K562 (cell line): ENCODE measurements around the gene MTMR10. TPM values are rescaled to one million over a fixed set of nuclear protein-coding genes. Genes with fewer than 3 reads are reported as not detected.

Source experiments
- KLF1 ChIP-seq: fragments of 450-650 bp; IDR thresholded peaks from 2 replicates; pipeline ENCODE4 v1.6.1; 2016; ENCODE audit warnings: missing genetic modification characterization, missing compliant biosample characterization
- NCOA2 ChIP-seq, 2 experiments: fragments of 450-650 bp; IDR thresholded peaks; 2 replicates each; pipeline ENCODE4 v1.6.1; 2018; ENCODE audit warnings: mild to moderate bottlenecking in 2 of 2, moderate library complexity in 1 of 2; ENCODE audit not compliant: partially characterized antibody in 2 of 2
- TAF1 ChIP-seq: IDR thresholded peaks from 2 replicates; pipeline ENCODE4 v1.6.1; 2011; ENCODE audit warnings: mild to moderate bottlenecking, low read length, moderate library complexity; ENCODE audit not compliant: insufficient read depth, control insufficient read depth, severe bottlenecking; ENCODE audit errors: extremely low read depth
- polyA plus RNA-seq, 8 experiments: library from polyadenylated mRNA; depleted of rRNA in 4 of 8; stranded (reverse) in 5 of 8; unstranded in 3 of 8; fragments of >200 nt; fragmentation: Nextera tagmentation in 2 of 8; fragmentation: Illumina TruSeq in 1 of 8; extraction: Ambion mirVana in 2 of 8; extraction: Trizol in 1 of 8; gene quantifications; 2 replicates each; pipeline versions ENCODE4 v1.2.1 to v1.2.3, GENCODE V29; 2011 to 2014; ENCODE audit warnings: inconsistent platforms in 1 of 8, missing spikeins in 1 of 8
- total RNA-seq, 7 experiments: library from RNA; depleted of rRNA in 6 of 7; stranded (reverse); fragments of >200 nt in 6 of 7; fragmentation: Illumina TruSeq in 2 of 7; extraction: Trizol in 2 of 7; gene quantifications; 2 replicates each; pipeline versions ENCODE4 v1.2.1 to v1.2.3, GENCODE V29; 2011 to 2021; ENCODE audit warnings: low replicate concordance in 1 of 7
- TF ChIP-seq, protein P1 (sequence below): sonication (generic); formaldehyde crosslinking; IDR thresholded peaks from 2 replicates; pipeline ENCODE4 v1.8.0; 2023; ENCODE audit warnings: mild to moderate bottlenecking, missing genetic modification reagents
- TF ChIP-seq, protein P2 (sequence below): sonication (generic); formaldehyde crosslinking; IDR thresholded peaks from 2 replicates; pipeline ENCODE4 v1.8.0; 2022; ENCODE audit warnings: mild to moderate bottlenecking, missing genetic modification reagents

Gene MTMR10
- total and polyA plus RNA-seq, 9 of the 15 experiments (the other 6 are each of a cell fraction or from before 2014, with no cell fraction given), result 1.6 to 6.8 (median 4.8) TPM

DNA sequence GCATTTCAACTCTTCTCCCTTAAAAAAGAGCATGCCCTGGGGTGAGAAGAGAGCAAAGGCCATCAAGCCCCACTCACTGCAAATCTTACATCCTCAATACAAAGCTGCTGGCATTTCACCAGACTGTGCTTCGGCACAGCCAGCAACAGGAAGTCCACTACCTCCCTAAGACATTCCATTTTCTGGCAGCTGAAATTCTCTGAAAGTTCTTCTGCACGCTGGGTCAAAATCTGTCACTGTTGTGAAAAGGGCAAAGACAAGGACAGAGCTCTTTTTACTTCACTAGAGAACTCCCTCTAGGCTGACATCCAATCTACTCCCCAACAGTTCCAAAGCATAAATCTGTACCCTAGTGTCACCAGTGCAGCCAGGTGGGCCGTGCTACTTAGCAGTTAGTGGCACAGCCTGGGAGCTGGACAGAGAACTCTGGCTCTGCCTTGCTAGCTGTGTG, 6.3 kb downstream of the MTMR10 start (continued):
- TF ChIP-seq, protein P1, sequence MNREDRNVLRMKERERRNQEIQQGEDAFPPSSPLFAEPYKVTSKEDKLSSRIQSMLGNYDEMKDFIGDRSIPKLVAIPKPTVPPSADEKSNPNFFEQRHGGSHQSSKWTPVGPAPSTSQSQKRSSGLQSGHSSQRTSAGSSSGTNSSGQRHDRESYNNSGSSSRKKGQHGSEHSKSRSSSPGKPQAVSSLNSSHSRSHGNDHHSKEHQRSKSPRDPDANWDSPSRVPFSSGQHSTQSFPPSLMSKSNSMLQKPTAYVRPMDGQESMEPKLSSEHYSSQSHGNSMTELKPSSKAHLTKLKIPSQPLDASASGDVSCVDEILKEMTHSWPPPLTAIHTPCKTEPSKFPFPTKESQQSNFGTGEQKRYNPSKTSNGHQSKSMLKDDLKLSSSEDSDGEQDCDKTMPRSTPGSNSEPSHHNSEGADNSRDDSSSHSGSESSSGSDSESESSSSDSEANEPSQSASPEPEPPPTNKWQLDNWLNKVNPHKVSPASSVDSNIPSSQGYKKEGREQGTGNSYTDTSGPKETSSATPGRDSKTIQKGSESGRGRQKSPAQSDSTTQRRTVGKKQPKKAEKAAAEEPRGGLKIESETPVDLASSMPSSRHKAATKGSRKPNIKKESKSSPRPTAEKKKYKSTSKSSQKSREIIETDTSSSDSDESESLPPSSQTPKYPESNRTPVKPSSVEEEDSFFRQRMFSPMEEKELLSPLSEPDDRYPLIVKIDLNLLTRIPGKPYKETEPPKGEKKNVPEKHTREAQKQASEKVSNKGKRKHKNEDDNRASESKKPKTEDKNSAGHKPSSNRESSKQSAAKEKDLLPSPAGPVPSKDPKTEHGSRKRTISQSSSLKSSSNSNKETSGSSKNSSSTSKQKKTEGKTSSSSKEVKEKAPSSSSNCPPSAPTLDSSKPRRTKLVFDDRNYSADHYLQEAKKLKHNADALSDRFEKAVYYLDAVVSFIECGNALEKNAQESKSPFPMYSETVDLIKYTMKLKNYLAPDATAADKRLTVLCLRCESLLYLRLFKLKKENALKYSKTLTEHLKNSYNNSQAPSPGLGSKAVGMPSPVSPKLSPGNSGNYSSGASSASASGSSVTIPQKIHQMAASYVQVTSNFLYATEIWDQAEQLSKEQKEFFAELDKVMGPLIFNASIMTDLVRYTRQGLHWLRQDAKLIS (CRISPR knock-in tag), result no peak
- TF ChIP-seq NCOA2 (IDR thresholded peaks at IDR 0.05; ENCODE audit: partially characterized antibody in 2 of 2) (no peak), TAF1 (no peak), KLF1 (no peak)
- TF ChIP-seq, protein P2, sequence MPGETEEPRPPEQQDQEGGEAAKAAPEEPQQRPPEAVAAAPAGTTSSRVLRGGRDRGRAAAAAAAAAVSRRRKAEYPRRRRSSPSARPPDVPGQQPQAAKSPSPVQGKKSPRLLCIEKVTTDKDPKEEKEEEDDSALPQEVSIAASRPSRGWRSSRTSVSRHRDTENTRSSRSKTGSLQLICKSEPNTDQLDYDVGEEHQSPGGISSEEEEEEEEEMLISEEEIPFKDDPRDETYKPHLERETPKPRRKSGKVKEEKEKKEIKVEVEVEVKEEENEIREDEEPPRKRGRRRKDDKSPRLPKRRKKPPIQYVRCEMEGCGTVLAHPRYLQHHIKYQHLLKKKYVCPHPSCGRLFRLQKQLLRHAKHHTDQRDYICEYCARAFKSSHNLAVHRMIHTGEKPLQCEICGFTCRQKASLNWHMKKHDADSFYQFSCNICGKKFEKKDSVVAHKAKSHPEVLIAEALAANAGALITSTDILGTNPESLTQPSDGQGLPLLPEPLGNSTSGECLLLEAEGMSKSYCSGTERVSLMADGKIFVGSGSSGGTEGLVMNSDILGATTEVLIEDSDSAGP, result no peak
